ENCODE results near the gene ADCY1. TPM values are rescaled to one million over a fixed set of nuclear protein-coding genes. Genes with fewer than 3 reads are reported as not detected.

The ADCY1 gene
- total RNA-seq, 1 experiment from 2014 or later: 0.71 TPM

DNA sequence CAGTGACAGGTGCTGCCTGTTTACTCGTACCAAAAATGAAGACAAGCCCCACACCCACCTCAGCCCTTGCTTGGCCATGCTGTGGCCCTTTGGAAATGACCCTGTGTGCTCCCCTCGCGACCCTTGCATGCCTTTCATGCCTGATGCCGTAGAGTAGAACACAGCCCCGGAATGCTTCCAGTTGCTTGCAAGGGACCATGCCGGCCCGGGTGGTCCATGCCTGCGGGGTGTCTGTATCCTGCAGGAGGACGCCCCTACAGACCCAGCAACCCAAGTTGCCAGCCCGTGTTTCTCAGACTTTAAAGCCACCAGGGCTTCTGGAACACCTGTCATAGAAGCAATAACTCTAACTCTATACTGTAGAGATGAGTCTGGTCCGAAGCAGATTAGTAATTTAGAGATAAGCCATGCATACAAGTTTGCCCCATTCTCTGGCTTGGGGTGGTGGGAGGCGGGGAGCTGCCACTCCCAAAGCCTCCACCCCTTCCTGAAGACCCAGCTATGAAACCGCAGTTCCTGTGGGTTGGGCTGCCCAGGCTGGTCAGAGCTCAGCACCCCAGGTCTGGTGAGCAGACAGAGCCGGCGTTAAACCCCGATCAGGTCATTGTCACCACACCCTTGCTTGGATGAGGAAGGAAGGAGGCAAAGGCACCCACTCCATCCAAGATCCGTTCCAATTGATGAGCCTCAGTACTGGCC, 143.5 kb downstream of the ADCY1 start:
- no peak for DNase-seq (ENCODE audit: low spot score)
- Histone ChIP-seq H3K36me3 (ENCODE audit: insufficient read depth, low read length, poor library complexity, severe bottlenecking) (no peaks in the 10 kb centered on the region), H3K27ac (ENCODE audit: low read depth, low read length, poor library complexity, severe bottlenecking) (no peak overlapping the region), H3K9me3 (ENCODE audit: low read depth, low read length, poor library complexity, severe bottlenecking) (no peaks in the 10 kb centered on the region), H3K27me3 (replicated peaks; ENCODE audit: insufficient read depth, low read depth, low read length, poor library complexity) (no peaks in the 10 kb centered on the region), H3K4me3 (ENCODE audit: low read depth, low read length, poor library complexity, severe bottlenecking) (no peak overlapping the region), H3K4me1 (ENCODE audit: insufficient read depth, low read length, poor library complexity, severe bottlenecking) (no peaks in the 10 kb centered on the region)
- ChIA-PET CTCF (no interaction called here), POLR2A (ENCODE audit: low non-redundant PET) (no interaction called here)
- TF ChIP-seq, protein P1, sequence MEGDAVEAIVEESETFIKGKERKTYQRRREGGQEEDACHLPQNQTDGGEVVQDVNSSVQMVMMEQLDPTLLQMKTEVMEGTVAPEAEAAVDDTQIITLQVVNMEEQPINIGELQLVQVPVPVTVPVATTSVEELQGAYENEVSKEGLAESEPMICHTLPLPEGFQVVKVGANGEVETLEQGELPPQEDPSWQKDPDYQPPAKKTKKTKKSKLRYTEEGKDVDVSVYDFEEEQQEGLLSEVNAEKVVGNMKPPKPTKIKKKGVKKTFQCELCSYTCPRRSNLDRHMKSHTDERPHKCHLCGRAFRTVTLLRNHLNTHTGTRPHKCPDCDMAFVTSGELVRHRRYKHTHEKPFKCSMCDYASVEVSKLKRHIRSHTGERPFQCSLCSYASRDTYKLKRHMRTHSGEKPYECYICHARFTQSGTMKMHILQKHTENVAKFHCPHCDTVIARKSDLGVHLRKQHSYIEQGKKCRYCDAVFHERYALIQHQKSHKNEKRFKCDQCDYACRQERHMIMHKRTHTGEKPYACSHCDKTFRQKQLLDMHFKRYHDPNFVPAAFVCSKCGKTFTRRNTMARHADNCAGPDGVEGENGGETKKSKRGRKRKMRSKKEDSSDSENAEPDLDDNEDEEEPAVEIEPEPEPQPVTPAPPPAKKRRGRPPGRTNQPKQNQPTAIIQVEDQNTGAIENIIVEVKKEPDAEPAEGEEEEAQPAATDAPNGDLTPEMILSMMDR (conservative IDR thresholded peaks at IDR 0.05; ENCODE audit: low read depth, low read length): no peak
- no peak for TF ChIP-seq EZH2 (IDR thresholded peaks at IDR 0.05; ENCODE audit: borderline replicate concordance, low read depth, low read length, poor library complexity, severe bottlenecking)
- intact Hi-C loops (cut with micrococcal nuclease; ENCODE audit: unreplicated experiment): no loop called here
- no TSS peak for BruUV-seq (replicated peaks)

DNA sequence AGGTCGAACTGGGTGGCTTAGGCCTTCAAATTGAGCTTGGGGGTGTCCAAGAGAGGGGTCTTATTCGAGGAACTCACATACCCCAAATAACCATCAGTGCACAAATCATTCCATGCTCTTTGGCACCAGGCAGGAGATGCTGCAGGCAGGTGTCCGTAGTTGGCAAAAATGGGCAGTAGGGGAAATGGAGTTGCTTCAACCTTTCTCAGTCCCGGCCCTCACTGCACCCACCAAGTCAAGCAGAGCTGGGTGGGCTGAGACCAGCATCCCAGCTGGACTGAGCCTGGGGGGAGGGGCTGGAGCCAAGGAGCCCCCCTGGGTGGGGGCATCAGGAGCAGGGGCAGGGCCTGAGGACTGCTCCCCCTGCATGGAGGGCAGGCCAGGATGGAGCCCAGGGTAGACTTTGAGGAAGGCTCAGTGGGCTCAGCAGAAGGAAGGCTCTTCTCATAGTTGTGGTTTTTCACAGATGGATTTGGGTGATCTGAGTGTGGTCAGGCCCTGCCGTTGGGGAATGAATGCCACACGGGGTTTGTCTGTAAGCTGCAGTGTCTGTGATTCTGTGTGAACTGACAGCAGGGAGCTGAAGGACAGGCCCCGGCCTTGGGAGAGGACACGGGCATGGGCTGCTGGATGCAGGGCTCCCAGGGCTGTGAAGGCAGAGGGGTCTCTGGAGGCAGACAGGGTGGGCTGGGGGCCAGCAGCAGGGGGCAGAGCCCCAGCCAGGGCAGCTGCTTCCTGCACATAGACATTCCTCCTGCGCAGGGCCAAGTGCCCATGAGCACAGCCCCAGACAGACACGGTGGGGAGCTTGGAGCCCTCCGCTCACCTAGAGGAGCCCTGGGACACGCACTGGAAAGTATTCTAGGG, 144.5 kb downstream of the ADCY1 start:
- Histone ChIP-seq H3K4me1 (ENCODE audit: insufficient read depth, low read length, poor library complexity, severe bottlenecking) (no peaks in the 10 kb centered on the region), H3K9me3 (ENCODE audit: low read depth, low read length, poor library complexity, severe bottlenecking) (no peaks in the 10 kb centered on the region), H3K27ac (ENCODE audit: low read depth, low read length, poor library complexity, severe bottlenecking) (no peak overlapping the region), H3K4me3 (ENCODE audit: low read depth, low read length, poor library complexity, severe bottlenecking) (no peak overlapping the region), H3K27me3 (replicated peaks; ENCODE audit: insufficient read depth, low read depth, low read length, poor library complexity) (no peaks in the 10 kb centered on the region), H3K36me3 (ENCODE audit: insufficient read depth, low read length, poor library complexity, severe bottlenecking) (no peaks in the 10 kb centered on the region)
- ChIA-PET POLR2A (ENCODE audit: low non-redundant PET) (no interaction called here), CTCF (no interaction called here)
- TF ChIP-seq EZH2 (IDR thresholded peaks at IDR 0.05; ENCODE audit: borderline replicate concordance, low read depth, low read length, poor library complexity, severe bottlenecking): no peak
- TF ChIP-seq, protein P1 (conservative IDR thresholded peaks at IDR 0.05; ENCODE audit: low read depth, low read length): no peak
- no peak for DNase-seq (ENCODE audit: low spot score)
- BruUV-seq (replicated peaks): no TSS peak
- intact Hi-C loops (cut with micrococcal nuclease; ENCODE audit: unreplicated experiment): no loop called here

DNA sequence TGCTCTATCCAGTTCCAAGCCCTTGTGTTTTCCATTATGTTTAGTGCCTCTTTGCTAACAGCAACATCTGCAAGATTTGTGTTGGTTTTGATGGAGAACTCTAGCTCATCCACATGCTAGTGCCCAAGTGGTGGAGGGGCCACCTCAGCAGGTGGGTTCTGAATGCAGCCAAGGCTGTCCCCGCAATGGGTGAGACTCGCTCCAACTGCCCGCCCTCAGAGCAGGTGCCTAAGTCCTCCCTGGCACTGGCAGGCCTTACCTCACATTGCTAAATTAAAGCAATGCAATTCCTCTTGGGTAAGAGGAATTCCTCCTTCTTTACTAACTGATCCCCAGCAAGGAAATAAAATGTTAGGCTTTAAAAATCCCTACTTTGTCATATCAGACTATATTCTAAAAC, 146.8 kb downstream of the ADCY1 start:
- CTCF ChIA-PET: no interaction called here
- BruUV-seq (replicated peaks): no TSS peak
- POLR2A ChIA-PET (ENCODE audit: low non-redundant PET): no interaction called here

More for the DNA sequence above, 146.8 kb downstream of the ADCY1 start:
- no peak for DNase-seq (ENCODE audit: low spot score)
- Histone ChIP-seq H3K27ac (ENCODE audit: low read depth, low read length, poor library complexity, severe bottlenecking) (no peak overlapping the region), H3K4me1 (ENCODE audit: insufficient read depth, low read length, poor library complexity, severe bottlenecking) (no peaks in the 10 kb centered on the region), H3K9me3 (ENCODE audit: low read depth, low read length, poor library complexity, severe bottlenecking) (no peaks in the 10 kb centered on the region), H3K36me3 (ENCODE audit: insufficient read depth, low read length, poor library complexity, severe bottlenecking) (no peaks in the 10 kb centered on the region), H3K27me3 (replicated peaks; ENCODE audit: insufficient read depth, low read depth, low read length, poor library complexity) (no peaks in the 10 kb centered on the region), H3K4me3 (ENCODE audit: low read depth, low read length, poor library complexity, severe bottlenecking) (no peak overlapping the region)
- TF ChIP-seq, protein P1 (conservative IDR thresholded peaks at IDR 0.05; ENCODE audit: low read depth, low read length): no peak
- intact Hi-C loops (cut with micrococcal nuclease; ENCODE audit: unreplicated experiment): no loop called here

Data from A673 (cell line).